Measurements from ENCODE around the gene G6PC1.
"Not testable (repeated sequence)": the region's sequence is repeated elsewhere in the genome, so short reads cannot be mapped to it uniquely, and the experiment has no call there.

G6PC1 gene

GRCh38 chr17:42873932-42874695, 26.5 kb upstream of the G6PC1 start:
- DNase-seq: not testable (repeated sequence)

DNA sequence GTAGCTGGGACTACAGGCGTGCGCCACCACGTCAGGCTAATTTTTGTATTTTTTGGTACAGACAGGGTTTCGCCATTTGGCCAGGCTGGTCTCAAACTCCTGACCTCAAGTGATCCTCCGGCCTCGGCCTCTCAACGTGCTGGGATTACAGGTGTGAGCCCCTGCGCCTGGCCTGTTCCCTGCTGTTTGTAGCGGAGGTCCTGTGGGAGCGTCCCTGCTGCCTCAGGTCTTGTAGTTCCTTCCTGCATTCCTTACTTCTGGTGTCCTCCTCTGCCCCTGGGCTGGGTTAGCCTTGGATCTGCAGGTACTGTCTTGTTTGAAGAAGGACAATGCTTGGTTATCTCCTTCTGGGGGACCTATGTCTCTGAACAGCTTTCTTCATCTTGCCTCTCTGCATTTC, 23.6 kb upstream of the G6PC1 start:
- DNase-seq: no peak

GRCh38 chr17:42878123-42878880, 22.3 kb upstream of the G6PC1 start:
- DNase-seq: no peak

GRCh38 chr17:42878924-42879595, 21.5 kb upstream of the G6PC1 start:
- DNase-seq: no peak

DNA sequence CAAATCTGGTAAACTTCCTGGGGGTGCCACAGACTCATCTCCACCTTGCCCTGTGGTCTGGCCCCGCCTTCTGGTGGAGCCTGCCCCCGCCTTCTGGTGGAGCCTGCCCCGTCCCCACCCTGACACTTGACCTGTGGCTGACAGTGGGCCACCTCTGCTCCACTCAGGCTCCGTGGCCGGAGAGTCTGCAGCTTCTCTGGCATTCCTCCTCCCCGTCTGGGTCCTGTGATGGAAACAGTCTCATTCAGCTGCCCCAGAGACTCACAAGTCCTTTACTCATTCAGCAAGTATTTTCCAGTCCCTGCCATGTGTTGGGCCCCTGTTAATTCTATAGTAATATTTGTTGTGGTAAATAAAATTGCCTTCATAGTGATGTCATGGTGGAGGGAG, 21.0 kb upstream of the G6PC1 start:
- no peak for DNase-seq

GRCh38 chr17:42880776-42881310, 19.8 kb upstream of the G6PC1 start:
- DNase-seq: no peak

GRCh38 chr17:42881706-42882105, 18.9 kb upstream of the G6PC1 start:
- not testable (repeated sequence) for DNase-seq

DNA sequence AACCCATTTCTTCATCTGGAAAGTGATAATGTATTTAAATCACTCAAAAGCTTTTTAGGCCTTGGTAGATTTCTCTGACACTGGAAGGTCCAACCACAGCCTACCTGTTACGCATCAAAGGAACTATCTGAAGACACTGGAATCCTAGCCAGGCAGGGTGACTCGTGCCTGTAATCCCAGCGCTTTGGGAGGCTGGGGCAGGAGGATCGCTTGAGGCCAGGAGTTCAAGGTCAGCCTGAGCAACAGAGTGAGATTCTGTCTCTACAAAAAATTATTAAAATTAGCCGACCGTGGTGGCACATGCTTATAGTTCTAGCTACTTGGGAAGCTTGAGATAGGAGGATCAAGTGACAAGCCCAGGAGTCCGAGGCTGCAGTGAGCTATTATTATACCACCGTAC, 18.4 kb upstream of the G6PC1 start:
- no peak for DNase-seq

DNA sequence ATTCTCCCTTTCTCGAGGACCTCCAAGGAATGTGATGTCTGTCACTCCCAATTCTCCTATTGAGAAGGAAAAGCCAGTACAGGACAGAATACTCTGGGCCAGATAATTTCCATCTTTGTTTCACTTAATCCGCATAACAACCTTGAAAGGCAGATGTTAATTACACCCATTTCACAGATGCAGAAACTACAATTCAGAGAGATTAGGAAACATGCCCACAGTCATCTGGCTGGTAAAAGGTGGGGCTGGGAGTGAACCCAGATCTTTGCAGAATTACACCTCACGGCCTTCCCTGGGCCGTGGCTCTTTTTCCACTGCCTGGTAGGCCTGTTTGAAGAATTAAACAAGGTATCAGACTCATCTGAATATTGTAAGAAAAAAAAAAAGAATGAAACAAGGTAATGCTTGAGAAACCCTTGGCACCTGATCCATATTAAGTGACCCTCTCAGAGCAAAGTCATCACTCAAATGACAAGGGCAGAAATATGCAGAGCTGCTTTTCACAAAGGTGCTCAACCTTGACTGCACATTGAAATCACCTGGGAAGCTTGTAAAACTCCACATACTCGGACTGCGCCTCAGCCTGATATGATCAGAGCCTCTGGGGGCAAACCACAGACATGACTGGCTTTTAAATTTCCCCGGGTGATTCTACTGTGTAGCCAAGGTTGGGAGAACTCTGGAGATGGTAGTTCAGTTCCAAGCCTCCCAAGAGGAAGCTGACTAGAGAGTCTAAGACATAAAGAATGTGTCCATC, 16.6 kb upstream of the G6PC1 start:
- DNase-seq: no peak

GRCh38 chr17:42885806-42886205, 14.8 kb upstream of the G6PC1 start:
- not testable (repeated sequence) for DNase-seq

DNA sequence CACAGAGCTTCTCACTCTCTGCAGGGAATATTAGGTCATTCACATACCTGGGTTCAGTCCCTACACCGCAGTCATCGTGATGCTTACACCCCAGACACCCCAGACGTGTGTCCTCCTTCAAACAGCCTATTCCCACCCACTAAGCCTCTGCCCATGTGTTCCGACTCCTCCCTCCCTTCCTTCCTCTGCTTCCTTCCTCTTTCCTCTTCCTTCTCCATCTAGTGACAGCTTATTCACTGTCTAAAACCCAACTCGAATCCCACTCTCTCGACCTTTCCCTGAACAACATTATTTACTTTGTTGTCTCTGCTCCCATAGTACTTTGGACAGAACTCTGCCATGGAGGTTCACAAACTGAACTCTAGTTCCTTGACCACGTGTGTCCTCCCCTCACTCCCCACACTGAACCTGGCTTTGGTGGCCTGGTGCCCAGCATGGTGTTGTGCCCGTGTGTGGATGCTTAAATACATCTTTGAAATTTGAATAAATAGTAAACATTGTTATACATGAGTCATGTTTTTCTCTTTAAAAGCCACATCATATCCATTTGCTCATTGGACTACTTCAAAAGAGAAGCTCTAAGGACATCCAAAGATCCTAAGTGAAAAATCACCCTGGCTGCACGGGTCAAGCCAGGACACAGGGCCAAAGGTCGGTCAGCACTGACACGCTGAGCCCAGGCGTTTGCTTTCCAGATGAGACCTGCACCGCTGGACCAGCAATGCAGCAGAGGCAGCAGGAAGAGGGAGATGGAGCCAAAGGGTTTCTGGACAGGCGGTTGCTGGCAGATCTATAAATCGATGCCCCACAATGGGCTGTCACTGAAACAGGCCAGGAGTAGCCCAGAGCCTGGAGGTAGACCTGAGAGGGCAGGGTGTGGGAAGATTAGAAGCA, 14.1 kb upstream of the G6PC1 start:
- DNase-seq: no peak

GRCh38 chr17:42889809-42890208, 10.8 kb upstream of the G6PC1 start:
- no peak for DNase-seq

DNA sequence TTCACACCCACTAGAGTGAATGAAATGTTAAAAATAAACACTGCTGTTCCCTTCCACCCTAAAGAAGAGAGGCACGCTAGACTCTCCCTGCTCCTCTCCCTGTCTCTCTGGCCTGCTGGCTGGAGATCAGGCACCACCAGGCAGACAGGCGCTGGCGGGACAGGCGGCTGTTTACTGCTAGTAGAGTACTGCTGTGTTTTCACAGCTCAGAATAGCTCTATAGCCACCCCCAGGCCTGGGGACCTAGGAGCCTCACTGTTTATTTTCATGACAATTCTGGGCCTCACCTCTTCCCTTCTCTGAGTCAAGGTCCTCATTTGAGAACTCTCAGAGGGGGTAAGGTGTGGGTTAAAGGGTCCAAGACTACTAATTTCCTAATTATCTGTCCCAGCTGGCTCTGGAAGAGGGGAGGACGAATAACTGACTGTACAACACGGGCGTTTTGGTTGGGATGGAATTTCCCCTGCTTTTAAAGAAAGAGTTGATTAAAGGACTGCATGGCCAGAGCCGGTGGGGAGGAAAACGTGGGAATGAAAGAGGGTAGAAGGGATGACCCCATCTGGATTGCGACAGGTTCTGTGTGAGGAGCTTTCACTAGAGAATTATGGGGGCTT, 9.0 kb upstream of the G6PC1 start:
- DNase-seq: no peak

DNA sequence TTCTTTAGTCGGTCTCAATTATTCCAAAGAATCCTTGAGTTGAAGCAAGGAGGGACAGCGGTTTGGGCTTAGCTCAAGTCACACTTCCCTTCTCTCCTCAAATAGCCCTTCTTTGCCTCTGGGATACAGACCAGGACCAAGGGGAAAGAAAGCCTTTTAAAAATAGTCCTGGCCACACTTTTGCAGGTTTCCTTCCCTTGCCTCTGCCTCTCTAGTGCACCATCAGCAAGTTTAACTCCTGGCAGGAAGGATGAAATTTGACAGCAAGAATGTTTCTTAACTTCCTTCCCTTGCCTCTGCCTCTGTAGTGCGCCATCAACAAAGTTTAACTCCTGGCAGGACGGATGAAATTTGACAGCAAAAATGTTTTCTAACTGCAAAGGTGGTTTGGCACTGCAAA, 7.2 kb upstream of the G6PC1 start:
- DNase-seq: no peak

- no peak for DNase-seq
Observed at GRCh38 chr17:42894283-42895184, 6.1 kb upstream of the G6PC1 start.

DNA sequence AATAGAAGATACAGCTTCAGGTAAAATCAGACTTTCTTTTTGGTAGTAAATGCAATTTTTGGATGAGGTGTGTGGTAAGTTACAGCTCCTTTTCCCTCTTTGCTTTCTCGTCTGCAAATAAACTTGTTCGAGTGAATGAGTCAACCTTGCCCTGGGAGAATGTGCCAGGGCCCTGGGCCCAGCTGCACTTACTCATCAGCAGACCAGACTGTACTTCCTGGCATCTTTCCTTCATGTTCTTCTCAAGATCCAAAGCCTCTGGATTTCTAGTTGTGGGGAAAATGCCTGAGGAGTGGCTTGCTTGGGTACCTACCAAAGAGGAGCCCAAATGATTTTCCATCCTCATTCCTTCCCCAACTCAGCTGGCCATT, 5.4 kb upstream of the G6PC1 start:
- DNase-seq: no peak

DNA sequence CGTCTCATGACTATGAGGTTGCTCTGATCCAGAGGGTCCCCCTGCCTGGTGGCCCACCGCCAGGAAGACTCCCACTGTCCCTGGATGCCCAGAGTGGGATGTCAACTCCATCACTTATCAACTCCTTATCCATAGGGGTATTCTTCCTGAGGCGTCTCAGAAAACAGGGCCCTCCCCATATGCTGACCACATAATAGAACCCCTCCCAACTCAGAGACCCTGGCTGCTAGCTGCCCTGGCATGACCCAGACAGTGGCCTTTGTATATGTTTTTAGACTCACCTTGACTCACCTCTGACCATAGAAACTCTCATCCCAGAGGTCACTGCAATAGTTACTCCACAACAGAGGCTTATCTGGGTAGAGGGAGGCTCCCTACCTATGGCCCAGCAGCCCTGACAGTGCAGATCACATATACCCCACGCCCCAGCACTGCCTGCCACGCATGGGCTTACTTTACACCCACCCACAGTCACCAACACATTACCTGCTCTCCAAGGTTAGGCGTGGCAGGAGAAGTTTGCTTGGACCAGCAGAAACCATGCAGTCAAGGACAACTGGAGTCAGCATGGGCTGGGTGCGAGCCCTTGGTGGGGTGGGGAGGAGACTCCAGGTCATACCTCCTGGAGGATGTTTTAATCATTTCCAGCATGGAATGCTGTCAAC, 2.3 kb upstream of the G6PC1 start:
- no peak for DNase-seq

- not testable (repeated sequence) for DNase-seq
Observed at GRCh38 chr17:42899981-42900380, 618 bp upstream of the G6PC1 start.

- DNase-seq: no peak
Observed at GRCh38 chr17:42901535-42902229, 1.1 kb downstream of the G6PC1 start.

All from NCI-H187 (cell line).